LNCaP clone FGC (cell line): ENCODE data around the gene SPTBN1.

Experiments
- DNase-seq: peaks from one replicate; pipeline ENCODE4 v3.0.0-alpha.2; 2011; ENCODE audit warnings: low read depth
- H3K4me3 ChIP-seq: 2 replicates; pipeline ENCODE4 v1.5.1; 2011; ENCODE audit warnings: mild to moderate bottlenecking, low read depth, low read length, control low read depth
- TF ChIP-seq, protein P1 (sequence below): IDR thresholded peaks from 2 replicates; pipeline ENCODE4 v1.5.1; 2012; ENCODE audit warnings: mild to moderate bottlenecking; ENCODE audit not compliant: control insufficient read depth, insufficient read depth; ENCODE audit errors: extremely low read depth

Gene SPTBN1

DNA sequence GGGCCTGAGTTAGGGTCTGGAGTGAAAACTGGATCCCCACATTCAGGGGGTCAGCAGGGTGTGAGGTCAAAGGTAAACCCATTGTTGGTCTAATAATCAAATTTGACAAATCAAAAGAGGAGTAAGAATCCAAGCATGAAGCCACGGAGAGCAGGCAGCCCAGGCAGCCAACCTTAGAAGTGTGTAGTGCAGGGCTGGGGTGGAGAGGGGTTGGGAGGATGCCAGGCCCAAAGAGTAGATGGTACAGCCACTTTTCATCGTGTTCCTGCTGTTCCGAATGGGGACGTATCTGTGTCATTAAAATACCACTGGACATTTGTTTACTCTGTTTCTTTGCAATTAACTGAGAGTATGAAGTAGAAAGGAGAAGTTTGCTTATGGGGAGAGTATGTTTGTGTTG lies 16.5 kb upstream of the SPTBN1 start:
- TF ChIP-seq, protein P1, sequence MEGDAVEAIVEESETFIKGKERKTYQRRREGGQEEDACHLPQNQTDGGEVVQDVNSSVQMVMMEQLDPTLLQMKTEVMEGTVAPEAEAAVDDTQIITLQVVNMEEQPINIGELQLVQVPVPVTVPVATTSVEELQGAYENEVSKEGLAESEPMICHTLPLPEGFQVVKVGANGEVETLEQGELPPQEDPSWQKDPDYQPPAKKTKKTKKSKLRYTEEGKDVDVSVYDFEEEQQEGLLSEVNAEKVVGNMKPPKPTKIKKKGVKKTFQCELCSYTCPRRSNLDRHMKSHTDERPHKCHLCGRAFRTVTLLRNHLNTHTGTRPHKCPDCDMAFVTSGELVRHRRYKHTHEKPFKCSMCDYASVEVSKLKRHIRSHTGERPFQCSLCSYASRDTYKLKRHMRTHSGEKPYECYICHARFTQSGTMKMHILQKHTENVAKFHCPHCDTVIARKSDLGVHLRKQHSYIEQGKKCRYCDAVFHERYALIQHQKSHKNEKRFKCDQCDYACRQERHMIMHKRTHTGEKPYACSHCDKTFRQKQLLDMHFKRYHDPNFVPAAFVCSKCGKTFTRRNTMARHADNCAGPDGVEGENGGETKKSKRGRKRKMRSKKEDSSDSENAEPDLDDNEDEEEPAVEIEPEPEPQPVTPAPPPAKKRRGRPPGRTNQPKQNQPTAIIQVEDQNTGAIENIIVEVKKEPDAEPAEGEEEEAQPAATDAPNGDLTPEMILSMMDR: no peak
- no peak overlapping the region for H3K4me3 ChIP-seq
- no peak for DNase-seq

DNA sequence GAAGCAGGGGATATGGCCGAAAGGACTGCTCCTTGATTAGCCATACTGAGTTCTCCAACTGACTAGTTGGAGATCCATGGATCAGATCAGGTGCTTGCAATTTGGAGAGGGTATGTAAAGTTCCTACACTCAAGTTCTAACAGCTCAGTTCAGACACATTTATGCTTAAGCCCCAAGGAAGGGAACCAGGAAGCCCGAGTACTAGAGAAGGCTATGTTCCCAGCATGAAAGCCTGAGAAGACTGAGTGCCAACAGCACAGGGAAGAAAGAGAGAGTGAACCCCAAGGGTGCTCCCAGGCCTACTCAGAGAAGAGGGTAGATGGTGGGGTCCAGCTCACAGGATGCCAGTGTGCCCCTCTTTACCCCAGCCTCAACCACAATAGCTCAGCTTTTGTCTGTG lies 16.1 kb upstream of the SPTBN1 start:
- TF ChIP-seq, protein P1: no peak
- DNase-seq: no peak
- no peak overlapping the region for H3K4me3 ChIP-seq

DNA sequence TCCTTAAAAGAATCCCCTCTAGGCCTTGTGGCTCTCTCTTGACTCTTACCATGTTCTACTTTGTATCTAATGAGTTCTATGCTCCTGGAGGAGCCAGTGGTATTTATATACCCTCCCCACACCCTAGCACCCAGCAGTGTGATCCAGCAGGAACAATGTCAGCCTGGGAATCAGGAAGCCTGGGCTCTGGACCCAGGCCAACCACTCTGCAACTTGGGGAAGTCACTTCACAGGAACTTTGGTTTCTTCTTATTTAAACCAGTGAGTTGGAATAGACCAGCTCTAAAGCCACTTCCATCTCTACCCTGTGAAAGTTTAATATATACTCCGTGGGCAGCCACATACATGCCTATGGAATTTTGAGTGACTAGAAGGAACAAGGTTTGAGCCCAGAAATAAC lies 11.6 kb upstream of the SPTBN1 start:
- no peak overlapping the region for H3K4me3 ChIP-seq
- TF ChIP-seq, protein P1: no peak
- no peak for DNase-seq

DNA sequence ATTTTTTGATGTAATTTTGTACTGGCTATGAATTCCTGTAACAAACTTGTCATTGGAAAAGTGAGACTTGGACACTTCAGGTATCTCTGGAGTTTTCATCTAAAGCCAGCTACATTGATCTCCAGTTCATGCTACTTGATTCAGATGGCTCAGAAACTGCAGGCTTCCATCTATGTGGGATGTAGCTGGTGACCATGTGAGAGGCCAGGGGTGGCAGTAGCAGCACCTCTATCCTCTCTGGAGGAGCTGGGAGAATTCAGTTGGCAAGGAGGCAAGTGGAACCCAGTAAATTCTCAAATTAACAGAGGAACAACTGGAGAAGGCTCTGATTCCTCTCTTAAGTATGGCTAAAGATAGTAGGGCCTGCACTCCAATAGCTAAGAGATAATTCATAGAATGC lies 10.0 kb upstream of the SPTBN1 start:
- no peak overlapping the region for H3K4me3 ChIP-seq
- TF ChIP-seq, protein P1: no peak

DNA sequence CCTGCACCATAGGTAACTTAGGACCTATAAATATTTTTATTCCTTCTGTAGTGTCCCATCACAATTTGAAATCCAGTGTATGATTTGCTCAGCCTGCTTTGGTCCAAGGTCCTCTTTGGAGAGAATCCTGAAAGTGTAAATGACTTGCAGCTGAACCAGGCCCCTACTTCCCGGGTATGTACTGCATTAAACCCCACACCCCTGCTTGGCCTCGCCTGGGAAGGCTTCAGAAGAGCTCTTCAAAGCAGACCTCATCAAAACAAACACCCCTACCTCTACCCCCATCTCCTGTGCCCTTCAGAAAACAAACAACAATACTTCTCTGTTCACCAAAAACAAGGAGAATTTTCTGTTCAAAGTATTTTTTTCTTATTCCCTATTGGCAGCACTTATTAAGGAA lies 9.5 kb upstream of the SPTBN1 start:
- DNase-seq: no peak
- TF ChIP-seq, protein P1: no peak
- no peak overlapping the region for H3K4me3 ChIP-seq

More for the DNA sequence above, 10.0 kb upstream of the SPTBN1 start:
- DNase-seq: no peak

DNA sequence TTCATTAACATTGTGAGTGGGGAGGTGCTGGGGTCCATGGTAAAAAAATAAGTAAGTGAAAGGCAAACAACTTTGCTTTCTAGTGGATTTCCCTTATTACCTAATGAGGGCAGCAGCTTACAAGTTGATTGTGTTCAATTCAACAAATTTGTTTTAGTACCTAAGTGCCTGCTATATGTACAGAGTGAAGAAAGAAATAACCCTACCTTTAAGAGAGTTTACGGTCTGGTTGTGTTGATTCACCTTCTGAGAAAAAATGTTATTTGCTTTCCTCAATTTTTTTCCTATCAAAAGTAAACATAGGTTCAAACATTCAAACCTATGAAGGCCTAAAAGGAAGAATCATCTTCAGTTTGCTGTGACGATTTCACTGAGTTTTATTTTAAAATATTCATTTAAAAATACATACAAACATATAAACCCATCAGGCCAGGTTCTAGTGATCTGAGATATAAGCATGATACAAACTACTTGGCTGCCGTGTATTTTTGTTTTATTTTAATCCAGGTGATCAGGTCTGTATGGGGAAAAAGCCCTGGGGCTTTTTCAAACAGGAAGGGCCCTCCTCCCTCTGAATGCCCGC lies 1.5 kb upstream of the SPTBN1 start:
- H3K4me3 ChIP-seq: no peak overlapping the region
- no peak for DNase-seq
- TF ChIP-seq, protein P1: no peak

DNA sequence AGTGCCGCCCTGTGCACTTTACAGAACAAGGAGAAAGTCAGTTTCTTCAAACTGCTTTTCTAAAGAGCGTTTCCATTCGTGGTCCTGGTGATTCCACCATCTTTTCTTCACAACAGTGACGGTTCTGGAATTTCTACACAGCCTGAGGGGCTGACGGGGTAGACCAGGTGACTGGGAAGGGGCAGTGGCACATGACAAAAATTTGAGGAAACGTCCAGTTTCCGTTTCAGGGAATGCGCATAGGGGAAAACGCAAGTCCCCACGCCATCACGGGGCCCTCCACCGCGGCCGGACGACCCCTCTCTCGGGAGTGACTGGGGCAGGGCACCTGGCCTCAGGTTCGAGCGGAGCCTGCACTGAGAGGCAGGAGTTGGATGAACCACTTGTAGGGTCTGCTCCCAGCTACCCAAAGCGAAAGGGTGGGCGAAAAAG lies 980 bp upstream of the SPTBN1 start:
- no peak overlapping the region for H3K4me3 ChIP-seq
- TF ChIP-seq, protein P1: no peak
- DNase-seq: no peak
